ENCODE measurements around the gene PDIA2.
"Not testable (repeated sequence)": the region's sequence is repeated elsewhere in the genome, so short reads cannot be mapped to it uniquely, and the experiment has no call there.

PDIA2 gene

DNA sequence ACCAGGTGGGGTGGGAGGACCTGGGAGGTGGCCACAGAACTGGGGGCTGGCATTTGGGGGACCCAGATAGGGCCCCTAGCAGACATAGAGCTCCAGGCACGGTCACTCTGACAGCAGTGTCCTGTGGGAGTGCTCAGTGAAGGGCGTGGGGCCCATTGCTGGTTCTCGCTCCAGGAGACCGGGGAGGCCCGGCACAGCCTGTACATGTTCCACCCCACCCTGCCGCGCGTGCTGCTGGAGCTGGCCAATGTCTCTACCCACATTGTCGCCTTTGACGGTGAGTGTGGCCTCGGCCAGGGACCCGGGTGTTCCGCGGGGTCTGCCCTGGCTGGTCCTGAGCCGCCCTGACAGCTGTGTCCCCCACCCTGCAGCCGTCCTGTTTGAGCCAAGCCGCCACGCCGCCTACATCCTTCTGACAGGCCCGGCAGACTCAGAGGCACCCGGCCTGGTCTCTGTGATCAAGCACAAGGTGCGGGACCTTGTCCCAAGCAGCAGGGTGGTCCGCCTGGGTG, 18.5 kb upstream of the PDIA2 start:
- DNase-seq, result no peak

DNA sequence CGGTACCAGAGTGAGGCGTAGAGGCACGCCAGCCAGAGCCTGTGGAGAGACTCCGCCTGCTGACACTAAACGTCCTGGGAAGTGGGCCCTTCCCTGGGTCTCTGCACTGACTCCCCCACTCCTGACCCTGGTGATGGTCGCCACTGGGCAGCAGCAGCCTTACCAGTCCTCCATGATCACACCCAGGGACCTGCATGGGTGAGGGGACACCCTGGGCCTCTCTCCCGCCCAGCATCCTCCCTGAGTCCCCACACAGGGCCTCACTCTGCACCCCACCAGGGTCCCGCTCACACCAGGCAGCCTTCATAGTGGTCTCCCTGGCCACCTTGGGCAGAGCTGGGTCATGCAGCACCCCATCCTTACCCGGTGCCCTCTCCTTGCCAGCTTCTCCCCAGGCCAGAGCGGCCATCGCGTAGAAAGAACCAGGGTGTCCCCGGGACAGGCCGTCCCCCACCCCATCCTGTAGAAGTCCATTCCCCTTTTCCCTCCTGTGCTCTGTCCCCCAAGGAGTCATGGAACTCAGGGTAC, 17.9 kb upstream of the PDIA2 start:
- DNase-seq, result no peak

DNA sequence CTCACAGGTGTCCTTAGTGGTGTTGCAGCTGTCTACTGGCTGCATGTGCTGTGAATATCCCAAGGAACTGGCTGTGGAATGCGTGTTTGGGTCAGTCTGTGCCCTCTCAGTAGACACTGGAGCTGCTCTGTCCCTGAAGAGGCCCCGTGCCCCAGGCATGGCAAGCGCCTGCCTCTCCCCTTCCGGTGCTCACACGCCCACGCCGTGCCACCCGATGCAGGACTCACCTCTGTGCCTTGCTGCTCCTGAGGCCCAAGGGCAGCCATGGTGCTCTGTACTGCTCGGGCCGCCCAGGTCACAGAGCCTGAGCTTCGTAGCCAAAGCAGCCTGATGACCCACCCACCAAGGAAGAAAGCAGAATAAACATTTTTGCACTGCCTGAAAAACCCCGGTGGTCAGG, 17.3 kb upstream of the PDIA2 start:
- DNase-seq, result no peak

DNA sequence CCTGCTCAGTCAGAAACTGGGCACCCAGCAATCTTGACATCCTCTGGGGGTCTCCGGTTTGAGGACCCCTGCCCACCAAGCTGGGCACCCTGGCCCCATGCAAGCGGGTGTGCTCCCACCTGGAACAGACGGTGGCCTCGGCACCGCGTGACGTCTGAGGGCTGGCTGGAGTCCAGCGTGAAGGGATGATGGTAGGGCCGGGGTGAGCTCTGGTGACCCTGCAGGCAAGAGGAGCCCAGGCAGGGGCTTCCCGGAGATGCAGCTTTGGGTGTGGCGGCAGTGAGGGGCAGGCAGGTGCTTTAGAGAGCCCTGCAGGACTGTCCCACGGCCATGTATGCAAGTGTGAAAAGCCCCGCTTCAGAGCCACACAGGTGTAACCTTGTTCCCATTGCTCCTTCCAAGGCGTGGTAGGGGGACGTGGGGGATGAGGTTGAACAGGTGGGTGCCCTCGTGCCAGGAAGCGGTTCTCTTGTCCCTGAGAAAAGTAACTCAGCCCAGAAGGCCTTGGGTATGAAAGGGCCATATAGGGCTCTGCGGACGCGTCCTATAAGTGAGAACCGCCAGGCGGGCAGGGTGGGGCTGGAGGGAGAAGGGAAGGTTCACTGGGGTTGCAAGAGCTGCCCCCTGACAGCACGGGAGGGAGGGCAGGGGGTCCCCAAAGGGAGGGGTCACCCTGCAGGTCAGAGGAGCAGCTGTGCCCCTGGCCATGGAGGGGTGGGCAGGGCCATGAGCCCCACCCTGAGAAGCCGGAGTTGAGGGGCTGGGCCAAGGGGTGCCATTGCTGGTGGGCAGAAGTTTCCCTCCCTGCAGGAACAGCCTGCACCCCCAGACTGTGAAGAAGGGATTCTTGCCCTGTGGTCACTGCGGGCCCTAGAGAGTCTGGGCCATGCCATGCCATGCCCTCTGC, 16.5 kb upstream of the PDIA2 start:
- DNase-seq, result no peak

DNA sequence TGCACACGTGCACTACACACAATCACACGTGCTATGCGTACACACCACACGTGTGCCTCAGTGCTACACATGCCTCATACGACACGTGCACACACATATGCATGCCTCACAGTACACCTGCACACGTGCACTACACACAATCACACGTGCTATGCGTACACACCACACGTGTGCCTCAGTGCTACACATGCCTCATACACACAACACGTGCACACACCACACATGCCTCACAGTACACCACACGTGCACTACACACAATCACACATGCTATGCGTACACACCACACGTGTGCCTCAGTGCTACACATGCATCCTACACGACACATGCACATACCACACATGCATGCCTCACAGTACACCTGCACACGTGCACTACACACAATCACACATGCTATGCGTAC, 15.4 kb upstream of the PDIA2 start:
- DNase-seq, result not testable (repeated sequence)

DNA sequence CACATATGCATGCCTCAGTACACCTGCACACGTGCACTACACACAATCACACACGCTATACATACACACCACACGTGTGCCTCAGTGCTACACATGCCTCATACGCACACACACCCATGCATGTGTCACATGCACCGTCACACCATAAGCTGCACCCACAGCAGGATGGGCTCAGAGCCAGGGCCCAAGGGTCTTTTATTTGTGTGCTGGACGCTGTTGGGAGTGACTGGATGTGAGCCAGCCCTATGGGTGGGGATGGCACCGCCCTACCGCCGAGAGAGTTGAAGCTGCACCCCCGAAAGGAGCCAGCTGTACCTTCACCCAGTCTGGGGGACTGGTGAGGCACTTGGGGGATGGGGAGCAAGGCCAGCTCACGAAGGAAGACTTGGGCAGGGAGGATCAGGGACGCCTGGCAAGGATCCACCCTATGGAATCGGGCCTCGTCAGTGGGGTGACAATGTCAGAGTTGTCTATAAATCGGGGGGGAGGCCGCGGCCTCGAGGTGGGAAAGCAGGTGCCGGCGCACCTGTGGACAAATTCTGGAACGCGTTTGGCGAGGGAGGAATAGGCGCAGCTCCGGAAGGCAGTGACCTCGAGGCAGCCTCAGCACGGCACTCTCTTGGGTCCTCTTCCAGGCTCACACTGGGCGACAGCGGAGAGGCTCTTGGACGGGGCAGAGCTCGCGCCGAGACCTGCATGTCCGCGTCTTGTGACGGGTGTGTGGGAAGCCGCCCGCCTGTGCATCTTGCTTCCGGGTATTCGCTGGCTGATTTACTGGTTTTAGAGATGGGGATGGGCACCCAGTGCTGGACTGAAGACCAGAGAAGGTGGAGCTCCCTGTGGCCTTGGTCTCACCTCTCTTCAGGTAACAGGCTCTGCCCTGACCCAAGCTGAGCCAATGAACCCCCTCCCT, 14.6 kb upstream of the PDIA2 start:
- no peak for DNase-seq

DNA sequence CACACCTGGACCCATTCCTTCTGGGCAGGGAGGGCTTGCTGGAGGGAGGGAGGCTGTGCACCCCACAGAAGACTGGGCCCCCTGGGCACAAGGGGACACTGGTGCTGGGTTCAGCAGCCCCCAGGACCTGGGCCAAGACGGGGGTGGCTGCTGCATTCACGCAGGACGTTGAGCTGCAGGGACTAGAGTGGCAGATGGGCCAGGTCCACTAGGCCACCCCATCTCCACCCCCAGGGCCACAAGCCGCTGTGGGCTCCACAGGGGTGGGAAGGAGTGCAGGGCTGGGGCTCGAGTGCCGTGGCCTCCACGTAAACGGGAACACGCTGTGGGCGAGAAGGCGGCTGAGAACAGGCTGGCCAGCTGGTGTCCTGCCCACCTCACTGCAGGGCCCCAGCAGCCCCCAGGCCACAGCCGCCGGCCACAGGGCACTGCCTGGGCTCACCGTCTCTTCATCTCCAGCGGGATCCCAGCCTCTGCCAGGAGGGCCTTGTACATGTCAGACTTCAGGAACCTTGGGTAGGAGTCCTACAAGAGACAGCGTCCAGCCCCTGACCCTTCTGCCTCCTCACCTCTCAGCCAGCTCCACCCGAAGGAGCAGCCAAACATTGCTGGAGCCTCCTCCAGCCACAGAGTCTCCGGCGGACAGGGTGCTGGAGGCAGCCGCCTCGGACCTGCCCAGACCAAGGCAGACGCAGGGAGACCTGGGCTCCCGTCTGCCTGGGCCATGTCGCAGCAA, 13.7 kb upstream of the PDIA2 start:
- DNase-seq, result no peak

DNA sequence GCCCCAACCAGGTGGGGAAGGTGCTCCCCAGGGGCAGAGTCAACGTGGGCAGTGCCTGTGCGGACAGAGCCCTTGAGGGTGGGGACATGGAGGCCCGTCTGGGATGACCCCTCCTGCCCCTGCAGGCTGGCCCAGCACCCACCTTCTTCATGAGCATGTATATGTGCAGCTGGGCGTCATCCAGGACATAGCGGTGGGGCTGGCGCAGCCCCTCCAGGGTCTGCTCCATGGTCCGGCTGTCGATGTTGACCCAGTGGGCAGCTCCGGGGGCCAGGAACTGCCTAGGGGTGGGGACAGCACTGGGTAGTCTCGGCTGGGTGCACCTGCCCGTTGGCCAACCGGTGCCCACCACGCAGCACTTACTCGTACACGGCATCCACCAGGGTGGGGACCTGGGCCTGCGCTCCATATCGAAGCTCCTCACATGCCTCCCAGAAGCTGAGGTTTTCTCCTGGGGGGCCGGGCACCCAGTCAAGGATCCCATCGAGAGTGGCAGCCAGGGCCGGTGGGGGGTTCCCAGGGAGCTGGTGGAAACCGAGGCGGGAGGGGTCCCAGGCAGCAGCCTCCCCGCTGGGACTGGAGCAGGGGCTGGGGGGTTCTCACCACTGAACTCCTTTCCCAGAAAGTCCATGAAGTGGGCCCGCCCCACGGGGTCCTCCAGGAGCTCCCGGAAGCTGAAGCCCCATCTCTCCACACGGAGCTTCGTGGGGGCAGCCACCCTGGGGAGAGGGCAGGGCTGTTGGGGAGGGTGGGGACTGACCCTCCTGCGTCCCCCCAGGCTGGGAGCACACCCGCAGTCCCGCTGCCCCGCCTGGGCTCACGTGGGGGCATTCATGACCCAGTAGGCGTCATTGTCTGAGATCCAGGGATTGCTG, 12.3 kb upstream of the PDIA2 start:
- no peak for DNase-seq

DNA sequence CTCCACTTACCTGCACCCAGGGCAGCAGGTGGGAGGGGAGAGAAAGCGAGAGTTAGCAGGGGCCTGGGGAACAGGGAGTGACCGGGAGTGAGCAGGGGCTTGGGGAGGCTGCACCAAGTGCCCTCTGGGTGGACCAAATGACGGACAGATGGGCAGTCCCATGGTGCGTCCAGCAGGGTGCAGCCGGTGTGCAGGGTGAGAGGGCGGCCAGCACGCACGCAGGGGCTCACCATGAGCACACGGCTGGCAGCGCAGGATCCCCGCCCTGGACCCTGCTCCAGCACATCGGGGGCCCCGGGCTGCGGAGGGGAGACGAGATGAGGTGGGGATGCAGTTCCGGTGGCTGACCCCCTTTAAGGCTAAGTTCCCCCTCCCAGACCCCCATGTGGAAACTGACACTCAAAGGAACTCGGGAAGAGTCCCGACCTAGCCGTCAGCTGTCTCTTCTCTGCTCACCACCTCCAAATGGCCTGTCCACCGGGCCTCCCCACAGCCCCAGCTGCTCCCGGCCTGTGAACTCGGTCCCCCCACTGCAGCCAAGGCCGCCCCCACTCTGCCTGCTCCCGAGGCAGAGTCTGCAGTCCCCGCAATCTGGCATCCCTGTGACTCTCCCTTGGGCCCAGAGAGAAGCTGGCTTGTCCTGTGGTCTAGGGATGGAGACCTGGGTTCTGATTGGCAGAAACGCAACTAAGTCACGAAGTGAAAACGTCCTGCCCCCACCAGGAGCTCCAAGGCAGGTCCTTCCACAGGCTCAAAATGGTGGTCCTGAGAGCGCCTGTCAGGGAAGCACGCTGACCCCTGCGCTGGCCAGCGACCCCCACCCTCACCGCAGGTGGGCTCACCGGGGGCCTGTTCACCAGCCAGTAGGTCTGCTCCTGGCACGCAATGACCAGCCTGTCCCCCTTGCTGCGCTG, 10.1 kb upstream of the PDIA2 start:
- no peak for DNase-seq

DNA sequence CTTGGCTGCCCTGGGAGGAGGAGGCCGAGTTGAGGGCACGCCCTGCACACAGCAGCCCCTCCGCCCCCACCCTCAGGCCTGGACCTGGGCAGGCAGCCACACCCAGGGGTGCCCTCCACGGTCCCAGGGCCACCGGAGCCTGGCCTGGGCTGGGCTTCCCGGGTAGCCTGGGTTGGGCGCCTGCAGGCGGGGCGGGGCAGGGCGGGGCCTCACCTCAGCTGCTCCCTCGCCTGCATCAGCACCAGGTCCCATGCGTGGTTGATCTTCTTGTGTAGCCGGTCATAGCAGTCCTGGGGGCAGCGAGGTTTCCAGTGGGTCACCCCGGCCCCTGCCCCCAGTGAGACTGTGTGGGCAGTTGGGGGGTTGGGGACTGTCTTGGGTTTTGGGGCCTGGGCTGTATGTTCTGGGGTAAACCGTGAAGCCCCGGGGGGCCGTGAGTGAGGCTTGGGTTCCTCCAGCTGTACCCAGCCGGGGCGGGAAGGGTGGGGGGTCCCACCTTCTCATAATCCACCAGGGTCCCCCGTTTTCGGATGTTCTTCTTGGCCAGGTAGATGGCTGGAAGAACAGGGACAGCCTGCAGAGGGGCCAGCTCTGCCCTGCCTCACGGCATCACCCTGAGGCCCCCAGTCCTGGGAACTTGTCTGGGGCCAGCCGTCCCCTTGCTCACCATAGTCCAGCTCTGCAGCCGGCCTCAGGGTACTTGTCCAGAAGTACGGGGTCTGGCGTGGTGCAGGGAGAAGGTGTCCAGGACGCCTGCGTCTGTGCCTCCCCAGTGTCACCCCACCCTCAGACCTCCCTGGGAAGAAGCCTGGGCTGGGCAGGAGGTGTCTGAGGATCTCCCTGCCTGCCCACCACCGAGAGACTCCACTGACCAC, 9.2 kb upstream of the PDIA2 start:
- DNase-seq, result no peak

DNA sequence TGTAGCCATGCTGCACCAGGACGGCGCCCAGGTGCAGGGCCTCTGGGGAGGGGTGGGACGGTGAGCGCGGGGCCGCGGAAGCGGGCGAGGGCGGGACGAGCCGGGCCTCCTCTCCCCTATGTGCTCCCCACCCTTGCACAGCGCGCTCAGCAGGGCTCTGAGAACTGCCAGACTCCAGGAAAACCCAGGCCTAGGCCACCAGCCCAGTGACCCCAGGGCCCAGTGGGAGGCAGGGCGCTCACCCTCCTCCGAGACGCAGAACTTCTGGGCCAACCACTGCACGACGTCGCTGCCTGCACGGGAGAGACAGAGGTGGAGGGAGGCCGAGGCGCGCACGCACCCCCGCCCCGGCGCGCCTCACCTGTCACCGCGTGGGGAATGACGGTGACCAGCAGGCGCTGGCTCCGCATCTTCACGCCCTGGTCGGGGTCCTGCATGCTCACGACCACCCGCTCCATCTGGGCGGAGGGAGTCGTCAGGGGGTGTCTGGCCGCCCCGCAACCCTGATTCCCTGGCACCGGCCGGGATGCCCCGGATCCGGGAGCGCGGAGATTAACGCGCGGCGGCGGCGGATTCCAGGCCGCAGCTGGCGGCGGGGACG, 7.8 kb upstream of the PDIA2 start:
- DNase-seq, result no peak

DNA sequence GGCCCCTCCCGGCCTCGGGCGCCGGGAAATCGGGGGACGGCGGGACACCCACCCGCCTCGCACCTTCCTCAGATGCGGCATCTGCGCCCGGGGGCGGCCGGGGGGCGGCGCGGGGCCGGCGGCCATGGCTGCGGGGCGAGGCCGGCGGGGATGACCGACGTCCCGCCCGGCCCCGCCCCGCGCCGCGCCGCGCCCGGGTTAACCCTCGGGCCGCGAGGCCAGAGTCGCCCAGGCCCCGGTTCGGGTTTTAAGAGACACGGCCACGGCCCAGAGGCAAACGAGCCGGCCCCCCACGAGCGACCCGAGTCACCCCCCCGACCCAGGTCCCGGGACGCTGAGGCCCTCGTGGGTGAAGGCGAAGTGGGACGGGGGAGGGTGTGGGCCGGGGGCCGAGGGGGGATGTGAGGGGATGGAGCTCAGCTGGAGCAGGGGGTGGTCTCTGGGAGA, 7.2 kb upstream of the PDIA2 start, which contains the start of gene RGS11:
Gene RGS11 (minus strand): TSS at position 159 of the 447 bp plus-strand sequence. CDS start 33 bp downstream, at position 126.
- DNase-seq, result no peak

DNA sequence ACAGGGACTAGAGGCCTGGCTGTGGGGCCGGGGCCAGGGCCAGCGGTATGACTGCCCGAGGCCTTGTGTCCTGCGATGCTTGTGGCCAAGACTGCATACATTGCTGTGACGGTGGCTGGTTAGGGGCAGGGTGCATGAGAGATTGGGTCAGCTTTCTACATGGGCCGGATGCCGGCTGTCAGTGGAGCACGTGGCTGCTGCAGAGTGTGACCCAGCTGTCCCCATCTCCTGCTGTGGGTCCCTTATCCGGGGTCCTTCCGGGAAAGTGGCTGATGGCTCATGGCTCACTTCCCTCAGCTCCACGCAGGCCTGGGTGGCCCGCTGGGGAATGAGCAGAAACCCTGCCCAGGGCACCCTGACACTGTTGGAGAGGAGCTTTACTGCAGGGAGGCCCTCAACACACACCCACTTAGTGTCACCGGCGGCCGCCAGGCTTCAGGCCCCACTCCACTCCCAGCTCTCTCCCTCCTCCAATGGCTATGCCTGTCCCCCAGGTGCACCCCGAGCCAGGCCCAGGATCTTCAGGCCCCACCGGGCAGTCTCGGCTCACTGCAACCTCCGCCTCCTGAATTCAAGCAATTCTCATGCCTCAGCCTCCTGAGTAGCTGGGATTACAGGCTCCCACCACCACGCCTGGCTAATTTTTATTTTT, 6.4 kb upstream of the PDIA2 start:
- DNase-seq, result no peak

DNA sequence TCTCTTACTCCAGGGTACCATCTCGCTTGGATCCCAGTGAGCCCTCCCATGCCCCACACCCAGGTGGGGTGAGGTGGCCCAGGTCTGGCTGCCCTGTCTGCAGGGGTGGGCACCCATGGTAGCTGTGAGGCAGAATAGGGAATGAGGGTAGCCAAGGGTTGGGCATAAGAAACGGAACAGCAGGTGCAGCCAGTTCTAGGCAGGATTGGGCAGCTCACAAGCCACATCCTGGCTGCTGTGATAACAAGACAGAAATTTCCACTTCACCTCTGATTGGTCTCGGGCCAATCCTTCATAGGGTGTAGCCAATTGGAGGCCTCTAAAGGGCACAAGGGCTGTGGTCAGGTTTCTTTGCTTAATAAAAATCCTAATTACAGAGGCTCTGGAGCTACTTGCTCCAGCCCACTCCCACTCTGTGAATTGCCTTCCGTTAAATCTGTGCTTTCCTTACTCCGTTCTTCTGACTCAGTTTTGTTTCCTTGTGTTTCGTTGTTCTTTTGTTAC, 4.0 kb upstream of the PDIA2 start:
- DNase-seq, result no peak

DNA sequence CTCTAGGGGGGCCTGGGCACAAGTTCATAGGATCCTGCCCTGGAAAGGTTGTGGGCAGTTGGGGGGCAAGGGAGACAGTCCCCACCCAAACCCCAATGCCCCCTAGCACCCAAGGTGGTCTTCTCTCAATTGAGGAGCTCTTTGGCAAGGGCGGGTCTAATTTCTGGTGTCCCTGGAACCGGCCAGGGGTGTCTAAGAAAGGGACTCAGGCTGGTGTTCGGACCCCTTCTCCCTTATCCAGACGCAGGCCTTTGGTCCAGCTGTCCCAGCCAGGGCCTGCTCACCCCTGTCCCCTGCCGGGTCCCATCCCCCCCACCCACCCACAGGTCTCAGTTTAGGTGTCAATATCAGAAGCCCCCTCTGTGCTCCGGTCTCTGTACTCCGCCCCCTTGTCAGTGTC, 3.4 kb upstream of the PDIA2 start:
- DNase-seq, result no peak

DNA sequence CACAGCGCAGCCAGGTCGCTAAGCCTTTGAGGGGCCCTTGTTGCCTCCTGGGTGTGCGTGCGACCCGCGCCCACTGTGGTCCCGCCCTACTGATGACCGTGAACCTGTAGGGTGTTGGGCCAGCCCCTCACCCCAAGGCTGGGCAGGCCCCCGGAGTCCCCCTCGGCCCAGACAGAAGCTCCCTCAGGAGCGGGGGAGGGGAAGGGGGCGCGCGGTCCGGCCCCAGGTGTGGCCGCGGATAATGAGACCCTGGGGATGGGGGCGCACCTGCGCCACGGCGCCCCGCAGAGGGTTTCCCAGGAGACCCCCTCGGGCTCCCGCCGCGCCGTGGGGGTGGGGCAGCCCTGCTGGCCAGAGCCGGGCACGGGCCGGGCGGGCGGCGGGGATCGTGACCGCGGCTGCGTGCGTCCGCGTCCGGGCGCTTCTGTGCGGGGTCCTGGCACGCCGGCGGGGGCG, 2.9 kb upstream of the PDIA2 start:
- DNase-seq, result no peak

DNA sequence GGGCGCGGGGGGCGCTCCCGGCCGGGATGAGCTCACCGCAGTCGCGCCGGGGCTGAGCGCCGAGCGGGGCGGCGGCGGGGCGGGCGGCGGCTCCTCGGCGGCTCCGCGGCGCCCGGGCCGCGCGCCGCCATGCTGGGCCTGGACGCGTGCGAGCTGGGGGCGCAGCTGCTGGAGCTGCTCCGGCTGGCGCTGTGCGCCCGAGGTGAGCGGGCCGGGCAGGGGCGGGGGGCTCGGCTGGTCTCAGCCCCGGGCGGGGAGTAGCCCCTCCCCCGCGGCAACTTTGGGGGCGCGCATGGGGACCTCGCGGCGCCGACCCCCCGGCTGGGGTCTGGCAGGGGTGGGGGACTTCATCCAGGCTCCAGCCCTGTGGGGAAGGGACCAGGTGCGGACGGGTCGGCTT, 2.4 kb upstream of the PDIA2 start, which contains the start of gene ARHGDIG:
Gene ARHGDIG (plus strand): TSS at position 40 of the 400 bp plus-strand sequence. CDS start 90 bp downstream, at position 130.
- DNase-seq, result no peak
